PC-9 (cell line): ENCODE results near the gene SPEF1. TPM values are rescaled to one million over a fixed set of nuclear protein-coding genes. Genes with fewer than 3 reads are reported as not detected.
A peak's percentile ranks its signal among the peaks of the same experiment; 100 is the strongest.

Experiments
- BruUV-seq: library from RNA; stranded (reverse); fragments of 400-500 nt; replicated peaks from 2 replicates; lab custom pipeline; 2021; lab: Mats Ljungman, UMichigan
- CTCF ChIA-PET: fragments of 300-600 bp; sonication (Branson Sonifier 250); formaldehyde crosslinking; loops from one replicate; lab custom pipeline; 2022; ENCODE audit warnings: antibody characterized with exemption; lab: Charles Lee
- POLR2A ChIA-PET: fragments of 300-600 bp; sonication (Branson Sonifier 250); formaldehyde crosslinking; loops from one replicate; lab custom pipeline; 2022; ENCODE audit warnings: antibody characterized with exemption; ENCODE audit not compliant: unreplicated experiment; lab: Charles Lee
- DNase-seq, 2 experiments: peaks; one replicate each; pipeline versions ENCODE4 v3.0.0 to v3.0.0-alpha.2; 2015 to 2022; ENCODE audit warnings: mixed read lengths in 1 of 2
- H2AFZ ChIP-seq: fragments of 200-600 bp; sonication (generic); 2 replicates; pipeline ENCODE4 v1.8.1; 2017; ENCODE audit warnings: antibody characterized with exemption
- H3F3A ChIP-seq: fragments of 200-600 bp; sonication (generic); 2 replicates; pipeline ENCODE4 v1.8.1; 2017; ENCODE audit warnings: antibody characterized with exemption, mild to moderate bottlenecking, low read depth; ENCODE audit not compliant: insufficient read depth
- H3K27ac ChIP-seq: fragments of 200-600 bp; sonication (generic); 2 replicates; pipeline ENCODE4 v1.6.1; 2016; ENCODE audit warnings: mixed run types
- H3K27me3 ChIP-seq: fragments of 200-600 bp; sonication (generic); 2 replicates; pipeline ENCODE4 v1.6.1; 2016; ENCODE audit warnings: low read depth, mixed run types; ENCODE audit not compliant: insufficient read depth
- H3K36me3 ChIP-seq: fragments of 200-600 bp; sonication (generic); 2 replicates; pipeline ENCODE4 v1.6.1; 2016; ENCODE audit warnings: low read depth, mixed run types
- H3K4me1 ChIP-seq: fragments of 200-600 bp; sonication (generic); replicated peaks from 2 replicates; pipeline ENCODE4 v1.6.1; 2016; ENCODE audit warnings: mixed run types; ENCODE audit not compliant: insufficient read depth
- H3K4me2 ChIP-seq: fragments of 200-600 bp; sonication (generic); 2 replicates; pipeline ENCODE4 v1.6.1; 2017; ENCODE audit warnings: mixed run types
- H3K4me3 ChIP-seq: fragments of 200-600 bp; sonication (generic); 2 replicates; pipeline ENCODE4 v1.6.1; 2016; ENCODE audit warnings: mixed run types
- H3K79me2 ChIP-seq: fragments of 200-600 bp; sonication (generic); 2 replicates; pipeline ENCODE4 v1.6.1; 2017; ENCODE audit warnings: low read depth, mixed run types
- H3K9me2 ChIP-seq: fragments of 200-600 bp; sonication (generic); 2 replicates; pipeline ENCODE4 v1.8.1; 2017; ENCODE audit warnings: mild to moderate bottlenecking; ENCODE audit not compliant: insufficient read depth
- H3K9me3 ChIP-seq: fragments of 200-600 bp; sonication (generic); 2 replicates; pipeline ENCODE4 v1.8.1; 2016; ENCODE audit warnings: low read depth; ENCODE audit not compliant: insufficient read depth
- H4K20me1 ChIP-seq: fragments of 200-600 bp; sonication (generic); 2 replicates; pipeline ENCODE4 v1.8.1; 2017; ENCODE audit not compliant: insufficient read depth
- EZH2 ChIP-seq: fragments of 200-600 bp; sonication (generic); IDR thresholded peaks from 2 replicates; pipeline ENCODE4 v1.8.0; 2017; ENCODE audit warnings: antibody characterized with exemption, low read depth
- intact Hi-C: fragments of 100-400 bp; cut with micrococcal nuclease; formaldehyde crosslinking; loops from one replicate; pipeline ENCODE4 v1.10.0; 2022; ENCODE audit not compliant: unreplicated experiment
- total RNA-seq: library from RNA; stranded (reverse); gene quantifications from 2 replicates; pipeline ENCODE4 v1.2.3, GENCODE V29; 2021
- TF ChIP-seq, protein P1 (sequence below): fragments of 200-600 bp; sonication (generic); conservative IDR thresholded peaks from 2 replicates; pipeline ENCODE4 v1.6.1; 2017; ENCODE audit warnings: mixed run types, antibody characterized with exemption, mild to moderate bottlenecking, moderate library complexity

Gene SPEF1
- total RNA-seq, 1 experiment from 2014 or later, result 2.6 TPM

- ChIA-PET CTCF (interaction anchor here (1.2 kb wide), 1 partner anchor 11 kb away, joined by 4 read pairs; no protein-coding TSS in a partner anchor), POLR2A (no interaction called here)
- no peak overlapping the region for H3K4me3 ChIP-seq
- no peaks in the 10 kb centered on the region for H4K20me1 ChIP-seq
- H3F3A ChIP-seq, result no peaks in the 10 kb centered on the region
- H2AFZ ChIP-seq, result no peak overlapping the region
- TF ChIP-seq, protein P1, sequence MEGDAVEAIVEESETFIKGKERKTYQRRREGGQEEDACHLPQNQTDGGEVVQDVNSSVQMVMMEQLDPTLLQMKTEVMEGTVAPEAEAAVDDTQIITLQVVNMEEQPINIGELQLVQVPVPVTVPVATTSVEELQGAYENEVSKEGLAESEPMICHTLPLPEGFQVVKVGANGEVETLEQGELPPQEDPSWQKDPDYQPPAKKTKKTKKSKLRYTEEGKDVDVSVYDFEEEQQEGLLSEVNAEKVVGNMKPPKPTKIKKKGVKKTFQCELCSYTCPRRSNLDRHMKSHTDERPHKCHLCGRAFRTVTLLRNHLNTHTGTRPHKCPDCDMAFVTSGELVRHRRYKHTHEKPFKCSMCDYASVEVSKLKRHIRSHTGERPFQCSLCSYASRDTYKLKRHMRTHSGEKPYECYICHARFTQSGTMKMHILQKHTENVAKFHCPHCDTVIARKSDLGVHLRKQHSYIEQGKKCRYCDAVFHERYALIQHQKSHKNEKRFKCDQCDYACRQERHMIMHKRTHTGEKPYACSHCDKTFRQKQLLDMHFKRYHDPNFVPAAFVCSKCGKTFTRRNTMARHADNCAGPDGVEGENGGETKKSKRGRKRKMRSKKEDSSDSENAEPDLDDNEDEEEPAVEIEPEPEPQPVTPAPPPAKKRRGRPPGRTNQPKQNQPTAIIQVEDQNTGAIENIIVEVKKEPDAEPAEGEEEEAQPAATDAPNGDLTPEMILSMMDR, result no peak
- no peak for TF ChIP-seq EZH2
- H3K9me2 ChIP-seq, result no peaks in the 10 kb centered on the region
- no peaks in the 10 kb centered on the region for H3K4me1 ChIP-seq
- H3K27me3 ChIP-seq, result no peaks in the 10 kb centered on the region
- no peak for DNase-seq
- H3K79me2 ChIP-seq, result no peaks in the 10 kb centered on the region
- BruUV-seq, result no TSS peak
- no peaks in the 10 kb centered on the region for H3K9me3 ChIP-seq
- intact Hi-C loops, result no loop called here
- H3K27ac ChIP-seq, result no peak overlapping the region
- H3K4me2 ChIP-seq, result no peak overlapping the region
- H3K36me3 ChIP-seq, result no peaks in the 10 kb centered on the region
These were observed 26.0 kb downstream of the SPEF1 start for GRCh38 chr20:3755269-3755668.

DNA sequence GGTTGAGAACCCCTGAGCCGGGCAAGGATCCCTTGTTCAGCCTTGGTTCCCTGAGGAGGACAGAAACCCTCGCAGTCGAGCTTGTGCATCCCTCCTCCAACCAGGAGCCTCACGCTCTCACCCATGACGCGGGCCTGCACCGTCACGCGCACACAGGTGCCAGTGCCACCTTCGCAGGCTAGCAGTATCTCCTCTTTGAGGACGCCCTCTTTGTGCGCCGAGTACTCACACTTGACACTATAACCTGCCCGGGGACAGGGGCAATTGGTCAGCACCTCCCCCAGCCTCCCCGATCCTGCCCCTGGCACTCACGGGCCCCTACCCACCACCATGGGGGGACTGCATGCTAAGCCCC, 27.0 kb downstream of the SPEF1 start:
- ChIA-PET CTCF (no interaction called here), POLR2A (no interaction called here)
- no peaks in the 10 kb centered on the region for H3K36me3 ChIP-seq
- no TSS peak for BruUV-seq
- H3K9me3 ChIP-seq, result no peaks in the 10 kb centered on the region
- no peaks in the 10 kb centered on the region for H4K20me1 ChIP-seq
- DNase-seq, result no peak
- intact Hi-C loops, result no loop called here
- TF ChIP-seq EZH2, result no peak
- TF ChIP-seq, protein P1, result no peak
- no peaks in the 10 kb centered on the region for H3K4me1 ChIP-seq
- no peak overlapping the region for H3K4me3 ChIP-seq
- no peak overlapping the region for H3K4me2 ChIP-seq
- no peaks in the 10 kb centered on the region for H3F3A ChIP-seq
- no peaks in the 10 kb centered on the region for H3K79me2 ChIP-seq
- no peaks in the 10 kb centered on the region for H3K9me2 ChIP-seq
- H3K27me3 ChIP-seq, result no peaks in the 10 kb centered on the region
- no peak overlapping the region for H2AFZ ChIP-seq
- no peak overlapping the region for H3K27ac ChIP-seq

DNA sequence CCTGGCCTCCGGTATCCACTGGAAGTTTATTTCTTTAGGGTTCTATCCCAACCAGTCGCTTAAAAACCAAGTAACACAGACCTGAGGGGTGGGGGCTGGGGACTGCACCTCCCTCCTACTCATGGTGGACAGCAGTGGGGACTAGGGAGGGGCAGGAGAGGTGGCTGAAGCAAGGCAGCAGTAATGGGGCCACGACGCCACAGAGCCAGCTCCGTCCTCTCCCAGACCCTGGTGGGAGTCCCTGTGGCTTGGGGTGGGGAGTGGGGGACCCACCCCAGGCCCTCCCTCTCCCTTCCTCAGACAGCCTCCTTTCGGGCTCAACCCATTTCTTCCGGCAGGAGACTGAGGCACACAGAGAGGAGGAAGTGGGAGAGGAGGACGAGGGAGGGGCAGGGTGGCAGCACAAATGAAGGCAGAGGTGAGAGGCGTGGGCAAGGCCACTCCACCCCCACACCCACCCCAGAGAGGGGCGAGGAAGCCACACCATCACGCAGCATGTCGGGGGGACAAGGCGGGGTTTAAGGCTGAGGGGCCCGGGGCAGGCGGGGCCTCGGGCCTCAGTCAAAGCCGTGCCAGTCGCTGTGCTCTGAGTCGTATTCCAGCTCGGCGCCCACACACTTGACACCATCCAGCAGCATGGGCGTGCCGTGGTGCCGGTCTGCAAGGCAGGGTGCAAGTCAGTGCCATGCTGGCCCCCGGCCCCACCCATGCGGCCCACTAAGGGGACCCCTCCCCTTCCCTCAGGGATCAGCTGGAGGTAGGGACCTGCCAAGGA, 27.6 kb downstream of the SPEF1 start:
- Histone ChIP-seq H3K9me2 (no peaks in the 10 kb centered on the region), H2AFZ (no peak overlapping the region), H3K79me2 (no peaks in the 10 kb centered on the region), H3K27me3 (no peaks in the 10 kb centered on the region), H4K20me1 (no peaks in the 10 kb centered on the region), H3K4me2 (no peak overlapping the region), H3K27ac (no peak overlapping the region), H3F3A (no peaks in the 10 kb centered on the region), H3K9me3 (no peaks in the 10 kb centered on the region), H3K4me1 (no peaks in the 10 kb centered on the region), H3K4me3 (no peak overlapping the region), H3K36me3 (no peaks in the 10 kb centered on the region)
- intact Hi-C loops, result loop anchor here (1.0 kb wide), 1 partner anchor 28 kb away; the partner anchor contains the start of gene SPEF1
- no peak for TF ChIP-seq EZH2
- TF ChIP-seq, protein P1, result no peak
- ChIA-PET CTCF (interaction anchor here (1.1 to 1.3 kb wide), 3 partner anchors 28 to 89 kb away, joined by 3 to 4 read pairs (median 3); partner anchors contain the start of gene SPEF1), POLR2A (no interaction called here)
- TSS peak; percentile 61 for BruUV-seq
- DNase-seq, result no peak
